GM19468 (cell line): ENCODE results near the gene YY1AP1.
"Not testable (repeated sequence)": the region's sequence is repeated elsewhere in the genome, so short reads cannot be mapped to it uniquely, and the experiment has no call there.

Experiments
- ATAC-seq: cut with Tn5 transposase; IDR thresholded peaks from one replicate; pipeline ENCODE4 v1.9.1; 2021; ENCODE audit warnings: mild to moderate bottlenecking, moderate library complexity, moderate number of reproducible peaks; ENCODE audit not compliant: unreplicated experiment; ENCODE audit errors: extremely low read depth

YY1AP1 gene

GRCh38 chr1:155649676-155650075 is 38.9 kb downstream of the YY1AP1 start:
- no peak for ATAC-seq

DNA sequence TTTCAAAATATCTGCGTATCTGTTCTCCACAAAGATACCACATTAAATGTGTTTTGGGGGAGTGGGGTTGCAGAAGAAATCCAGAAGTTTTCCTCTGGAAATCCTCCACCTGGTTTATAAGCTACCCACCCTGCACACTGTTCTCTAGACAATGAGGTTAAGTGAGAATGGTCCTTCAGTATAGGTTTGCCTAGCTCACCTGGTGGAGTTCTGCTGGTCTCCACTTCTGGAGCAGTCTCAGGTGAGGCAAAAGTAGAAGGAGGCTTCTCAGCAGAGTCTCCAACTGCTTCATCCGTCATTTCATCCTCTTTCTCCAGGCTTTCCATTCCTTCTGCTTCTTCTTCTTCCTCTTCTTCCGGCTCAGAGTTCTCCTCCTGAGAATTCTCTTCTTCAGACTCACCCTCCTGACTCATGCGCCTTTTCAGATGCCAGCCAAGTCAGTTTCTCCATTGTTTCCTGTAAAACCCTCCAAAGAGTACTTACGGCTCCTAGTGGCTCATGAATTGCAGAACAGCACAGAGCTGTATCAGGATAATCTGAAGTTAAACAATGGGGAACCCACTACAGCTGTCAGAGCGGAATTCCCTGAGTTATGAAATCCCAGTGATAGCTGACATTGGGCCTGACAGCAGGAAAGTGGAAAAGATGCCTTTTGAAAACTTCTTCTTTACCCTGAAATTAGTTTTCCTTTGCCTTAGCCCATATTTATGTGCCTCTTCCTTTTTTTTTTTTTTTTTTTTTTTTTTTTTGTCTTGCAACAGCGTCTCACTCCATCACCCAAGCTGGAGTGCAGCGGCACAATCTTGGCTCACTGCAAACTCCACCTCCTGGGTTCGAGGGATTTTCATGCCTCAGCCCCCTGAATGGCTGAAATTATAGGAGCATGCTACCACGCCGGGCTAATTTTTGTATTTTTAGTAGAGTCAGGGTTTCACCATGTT is 40.1 kb downstream of the YY1AP1 start:
- ATAC-seq, result no peak

- ATAC-seq, result no peak
Observed at GRCh38 chr1:155646307-155646706, 42.3 kb downstream of the YY1AP1 start.

- no peak for ATAC-seq
Observed at GRCh38 chr1:155645648-155646047, 42.9 kb downstream of the YY1AP1 start.

DNA sequence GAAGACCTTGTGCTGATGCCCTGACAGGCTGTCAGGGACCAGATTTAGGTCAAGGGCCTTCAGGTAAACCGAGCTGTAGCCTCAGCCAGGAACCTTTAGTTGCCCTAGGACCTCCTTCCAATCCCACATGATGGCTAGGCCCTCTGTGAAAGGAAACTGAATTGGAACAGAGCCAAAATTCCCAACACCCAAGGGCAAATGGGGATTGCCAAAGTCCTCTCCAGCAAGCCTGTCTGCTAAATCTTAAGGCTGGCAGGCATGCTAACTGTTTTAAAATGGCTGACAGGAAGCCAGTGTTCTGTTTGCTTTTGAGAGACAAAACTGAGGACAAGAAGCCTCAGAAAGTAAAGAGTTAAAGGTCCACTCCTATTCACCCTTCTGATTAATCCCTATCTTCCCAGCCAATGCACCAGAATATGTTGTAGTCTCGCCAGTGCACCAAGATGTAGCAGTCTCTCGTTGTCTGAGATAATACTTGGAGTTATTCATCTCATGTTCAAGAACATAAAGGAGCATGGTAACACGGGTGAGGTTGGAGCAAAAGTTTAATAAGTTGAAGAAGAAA is 43.5 kb downstream of the YY1AP1 start:
- ATAC-seq, result no peak

GRCh38 chr1:155643230-155643629 is 45.3 kb downstream of the YY1AP1 start:
- no peak for ATAC-seq

GRCh38 chr1:155642559-155643180 is 45.9 kb downstream of the YY1AP1 start:
- not testable (repeated sequence) for ATAC-seq

DNA sequence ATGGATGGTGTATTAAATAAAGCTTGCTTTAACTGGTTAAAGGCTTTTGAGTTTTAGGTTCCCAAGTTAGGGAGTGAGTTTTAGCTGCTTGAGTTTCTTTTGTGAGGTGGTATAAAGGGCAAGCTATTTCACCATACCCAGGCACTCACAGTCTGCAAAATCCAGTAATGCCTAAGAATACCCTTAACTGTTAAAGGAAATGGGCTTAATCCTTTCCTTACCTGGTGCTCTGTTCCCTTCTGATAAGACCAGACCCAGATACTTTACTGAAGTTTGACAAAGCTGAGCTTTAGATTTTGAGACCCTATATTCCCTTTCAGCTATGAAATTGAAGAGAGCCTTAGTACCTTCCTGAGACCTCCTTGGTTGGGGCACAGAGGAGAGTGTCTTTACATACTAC is 48.2 kb downstream of the YY1AP1 start:
- no peak for ATAC-seq

- no peak for ATAC-seq
Observed at GRCh38 chr1:155636397-155637153, 52.0 kb downstream of the YY1AP1 start.

DNA sequence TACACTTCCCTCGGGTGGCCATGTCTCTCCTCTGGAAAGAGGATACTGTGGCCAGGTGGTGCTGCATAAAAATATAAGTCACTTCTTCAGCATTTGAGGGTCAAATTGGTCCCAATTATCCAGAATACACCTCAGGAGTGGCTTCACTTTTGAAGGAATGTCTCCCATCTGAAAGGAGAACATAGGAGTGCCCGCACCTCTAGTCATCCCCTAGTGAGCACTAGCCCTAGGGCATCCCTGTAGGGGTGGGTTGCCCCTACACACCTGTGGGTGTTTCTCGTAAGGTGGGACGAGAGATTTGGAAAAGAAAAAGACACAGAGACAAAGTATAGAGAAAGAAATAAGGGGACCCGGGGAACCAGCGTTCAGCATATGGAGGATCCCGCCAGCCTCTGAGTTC is 62.1 kb downstream of the YY1AP1 start:
- not testable (repeated sequence) for ATAC-seq

DNA sequence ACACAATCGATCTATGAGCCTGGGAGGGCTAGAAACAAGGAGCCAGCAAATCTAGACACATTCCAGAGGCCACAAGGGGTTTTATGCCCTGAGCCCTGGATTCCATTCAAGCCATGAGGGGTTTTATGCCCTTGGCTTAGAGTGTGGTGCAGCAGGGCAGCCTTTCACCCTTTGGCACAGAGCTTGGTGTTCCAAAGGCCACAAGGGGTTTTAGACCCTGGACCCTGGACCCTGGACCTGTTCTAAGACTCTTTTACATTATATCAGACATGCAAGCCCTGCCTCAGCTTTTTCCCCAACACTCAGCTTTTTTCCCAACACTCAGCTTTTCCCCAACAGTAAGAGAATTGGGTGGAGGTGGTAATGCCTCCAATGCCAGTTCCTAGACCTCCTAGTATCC is 65.2 kb downstream of the YY1AP1 start:
- no peak for ATAC-seq

GRCh38 chr1:155622191-155622590 is 66.4 kb downstream of the YY1AP1 start:
- ATAC-seq, result no peak

DNA sequence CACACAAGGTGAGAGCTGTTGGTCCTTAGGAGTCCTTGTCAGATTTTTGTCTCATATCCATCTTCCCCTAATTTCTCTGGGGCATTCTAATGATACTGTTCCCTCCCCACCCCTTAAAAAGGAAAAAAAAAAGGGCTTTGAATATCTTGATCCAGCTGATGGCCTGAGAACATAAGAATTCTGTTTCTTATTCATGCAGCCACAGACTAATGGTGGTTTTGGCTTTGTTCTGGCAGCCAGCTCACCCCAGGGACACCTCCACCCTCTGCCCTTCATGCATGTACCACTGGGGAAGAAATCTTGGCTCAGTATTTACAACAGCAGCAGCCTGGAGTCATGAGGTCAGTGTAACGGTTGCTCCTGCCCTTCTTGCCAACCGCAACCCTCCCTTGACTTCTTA is 75.3 kb downstream of the YY1AP1 start:
- ATAC-seq, result not testable (repeated sequence)

DNA sequence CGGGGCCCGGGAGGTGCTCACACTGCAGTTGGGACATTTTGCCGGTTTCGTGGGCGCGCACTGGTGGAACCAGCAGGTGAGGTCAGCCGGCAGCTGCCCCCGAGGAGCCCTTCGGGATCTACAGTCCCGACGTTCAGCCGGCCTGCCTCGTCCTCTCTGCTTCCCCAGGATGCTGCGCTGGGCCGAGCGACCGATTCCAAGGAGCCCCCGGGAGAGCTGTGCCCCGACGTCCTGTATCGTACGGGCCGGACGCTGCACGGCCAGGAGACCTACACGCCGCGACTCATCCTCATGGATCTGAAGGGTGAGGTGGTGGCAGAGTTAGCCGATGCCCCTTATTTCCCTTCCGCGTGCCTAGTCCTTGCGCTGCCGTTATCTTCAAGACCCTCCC is 78.3 kb downstream of the YY1AP1 start:
- ATAC-seq, result not testable (repeated sequence)

DNA sequence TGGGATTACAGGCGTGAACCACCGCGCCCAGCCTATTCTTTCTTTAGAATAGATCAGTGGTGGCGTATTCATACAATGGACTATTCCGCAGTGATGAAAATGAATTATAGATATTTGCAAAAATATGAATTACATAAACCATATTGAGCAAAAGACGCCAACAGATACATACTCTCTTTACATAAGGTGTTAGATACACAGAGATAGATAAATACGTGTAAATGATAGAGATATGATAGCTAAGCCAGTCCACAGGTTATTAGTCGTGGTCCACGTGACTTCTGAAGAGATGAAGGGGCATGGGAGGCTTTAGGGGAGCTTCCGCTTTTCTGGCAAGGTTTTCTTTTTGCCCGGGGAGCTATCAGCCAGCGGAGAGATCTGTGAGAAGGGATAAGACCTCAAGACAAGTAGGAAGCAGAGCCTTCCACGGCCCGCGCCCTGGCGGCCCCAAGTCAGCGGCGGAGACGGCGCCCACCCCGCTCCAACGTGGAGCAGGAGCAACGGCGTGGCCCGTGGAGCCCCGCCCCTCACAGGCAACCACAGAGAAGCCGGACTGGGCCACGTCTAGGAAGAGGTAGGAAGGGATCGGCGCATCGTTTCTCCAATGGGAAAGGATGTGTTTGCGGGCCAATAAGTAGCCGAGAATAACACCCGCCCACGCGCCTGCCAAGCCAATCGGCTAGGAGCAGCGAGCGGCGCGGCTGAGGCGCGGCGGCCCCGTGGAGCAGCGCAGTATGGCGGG is 78.9 kb downstream of the YY1AP1 start, which contains the start of gene MSTO1:
MSTO1 (plus strand) TSS at position 704 of the 742 bp plus-strand sequence; CDS start at position 735, 31 bp downstream.
- peak; percentile 92 for ATAC-seq
